Suprapubic skin (tissue), 4 donors: ENCODE measurements around the gene SORCS1.
"Not testable (repeated sequence)": the region's sequence is repeated elsewhere in the genome, so short reads cannot be mapped to it uniquely, and the experiment has no call there.

Experiments
- EP300 ChIP-seq: sonication (generic); formaldehyde crosslinking; IDR thresholded peaks from one replicate; pipeline ENCODE4 v1.6.1; 2017; ENCODE audit warnings: antibody characterized with exemption
- POLR2AphosphoS5 ChIP-seq, 3 donors: sonication (generic); formaldehyde crosslinking; IDR thresholded peaks; one replicate each; pipeline ENCODE4 v1.6.1; 2017; ENCODE audit warnings: antibody characterized with exemption in 3 of 3
- TF ChIP-seq, protein P1 (sequence below), 2 donors: fragments of 200-600 bp in 1 of 2; fragments of 450-650 bp in 1 of 2; sonication (generic) in 1 of 2; IDR thresholded peaks; one replicate each; pipeline ENCODE4 v1.5.1; 2016 to 2019; ENCODE audit warnings: antibody characterized with exemption in 2 of 2, mild to moderate bottlenecking in 1 of 2, moderate library complexity in 1 of 2

DNA sequence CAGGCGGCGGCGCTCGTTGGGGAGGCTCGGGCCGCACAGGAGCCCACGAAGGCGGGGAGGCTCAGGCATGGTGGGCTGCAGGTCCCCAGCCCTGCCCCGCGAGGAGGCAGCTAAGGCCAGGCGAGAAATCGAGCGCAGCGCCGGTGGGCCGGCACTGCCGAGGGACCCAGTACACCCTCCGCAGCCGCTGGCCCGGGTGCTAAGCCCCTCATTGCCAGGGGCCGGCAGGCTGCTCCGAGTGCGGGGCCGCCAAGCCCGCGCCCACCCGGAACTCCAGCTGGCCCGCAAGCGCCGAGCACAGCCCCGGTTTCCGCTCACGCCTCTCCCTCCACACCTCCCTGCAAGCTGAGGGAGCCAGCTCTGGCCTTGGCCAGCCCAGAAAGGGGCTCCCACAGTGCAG, 236.4 kb downstream of the SORCS1 start:
- TF ChIP-seq, protein P1, sequence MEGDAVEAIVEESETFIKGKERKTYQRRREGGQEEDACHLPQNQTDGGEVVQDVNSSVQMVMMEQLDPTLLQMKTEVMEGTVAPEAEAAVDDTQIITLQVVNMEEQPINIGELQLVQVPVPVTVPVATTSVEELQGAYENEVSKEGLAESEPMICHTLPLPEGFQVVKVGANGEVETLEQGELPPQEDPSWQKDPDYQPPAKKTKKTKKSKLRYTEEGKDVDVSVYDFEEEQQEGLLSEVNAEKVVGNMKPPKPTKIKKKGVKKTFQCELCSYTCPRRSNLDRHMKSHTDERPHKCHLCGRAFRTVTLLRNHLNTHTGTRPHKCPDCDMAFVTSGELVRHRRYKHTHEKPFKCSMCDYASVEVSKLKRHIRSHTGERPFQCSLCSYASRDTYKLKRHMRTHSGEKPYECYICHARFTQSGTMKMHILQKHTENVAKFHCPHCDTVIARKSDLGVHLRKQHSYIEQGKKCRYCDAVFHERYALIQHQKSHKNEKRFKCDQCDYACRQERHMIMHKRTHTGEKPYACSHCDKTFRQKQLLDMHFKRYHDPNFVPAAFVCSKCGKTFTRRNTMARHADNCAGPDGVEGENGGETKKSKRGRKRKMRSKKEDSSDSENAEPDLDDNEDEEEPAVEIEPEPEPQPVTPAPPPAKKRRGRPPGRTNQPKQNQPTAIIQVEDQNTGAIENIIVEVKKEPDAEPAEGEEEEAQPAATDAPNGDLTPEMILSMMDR (IDR thresholded peaks at IDR 0.05): not testable (repeated sequence)
- not testable (repeated sequence) for TF ChIP-seq EP300; POLR2AphosphoS5 (IDR thresholded peaks at IDR 0.05)
